GM23338 (cell line): ENCODE data around the gene RUVBL1. TPM values are rescaled to one million over a fixed set of nuclear protein-coding genes. Genes with fewer than 3 reads are reported as not detected.

Experiments used
- ATAC-seq: fragments of 200-7000 bp; cut with Tn5 transposase; 3 replicates; pipeline ENCODE4 v1.9.1; 2020
- DNase-seq: peaks from one replicate; pipeline ENCODE4 v3.0.0-alpha.2; 2015; ENCODE audit warnings: low spot score
- H2AFZ ChIP-seq: fragments of 200-600 bp; sonication (generic); 2 replicates; pipeline ENCODE4 v1.8.0; 2016; ENCODE audit warnings: antibody characterized with exemption, mild to moderate bottlenecking, moderate library complexity
- H3F3A ChIP-seq: fragments of 200-600 bp; sonication (generic); replicated peaks from 2 replicates; pipeline ENCODE4 v1.8.0; 2017; ENCODE audit warnings: antibody characterized with exemption, mixed run types, low read depth
- H3K27ac ChIP-seq: fragments of 200-600 bp; sonication (generic); 2 replicates; pipeline ENCODE4 v1.6.1; 2016; ENCODE audit warnings: low read depth
- H3K27me3 ChIP-seq: fragments of 200-600 bp; sonication (generic); 2 replicates; pipeline ENCODE4 v1.8.0; 2016; ENCODE audit warnings: mild to moderate bottlenecking, mixed run types, moderate library complexity; ENCODE audit not compliant: insufficient read depth
- H3K36me3 ChIP-seq: fragments of 200-600 bp; sonication (generic); 2 replicates; pipeline ENCODE4 v1.8.0; 2016; ENCODE audit warnings: mild to moderate bottlenecking; ENCODE audit not compliant: insufficient read depth
- H3K4me1 ChIP-seq: fragments of 200-600 bp; sonication (generic); 2 replicates; pipeline ENCODE4 v1.8.0; 2016; ENCODE audit warnings: mild to moderate bottlenecking, moderate library complexity; ENCODE audit not compliant: insufficient read depth
- H3K4me2 ChIP-seq: fragments of 200-600 bp; sonication (generic); 2 replicates; pipeline ENCODE4 v1.7.1; 2017; ENCODE audit warnings: mixed run types
- H3K4me3 ChIP-seq: fragments of 200-600 bp; sonication (generic); 2 replicates; pipeline ENCODE4 v1.6.1; 2016; ENCODE audit warnings: mixed run types
- H3K79me2 ChIP-seq: fragments of 200-600 bp; sonication (generic); replicated peaks from 2 replicates; pipeline ENCODE4 v1.8.0; 2017; ENCODE audit warnings: mild to moderate bottlenecking; ENCODE audit not compliant: insufficient read depth
- H3K9me2 ChIP-seq: fragments of 200-600 bp; sonication (generic); 2 replicates; pipeline ENCODE4 v1.8.0; 2017; ENCODE audit not compliant: insufficient read depth
- H4K20me1 ChIP-seq: fragments of 200-600 bp; sonication (generic); replicated peaks from 2 replicates; pipeline ENCODE4 v1.8.0; 2017; ENCODE audit warnings: mild to moderate bottlenecking; ENCODE audit not compliant: insufficient read depth
- H3K27ac Mint-ChIP-seq: 2 replicates; pipeline ENCODE4 v1.8.0; 2020; ENCODE audit warnings: inconsistent platforms, mild to moderate bottlenecking, moderate library complexity, mixed read lengths
- H3K27me3 Mint-ChIP-seq: 3 replicates; pipeline ENCODE4 v1.8.0; 2022; ENCODE audit warnings: low read depth, mild to moderate bottlenecking, moderate library complexity, mixed read lengths, inconsistent platforms; ENCODE audit not compliant: insufficient read depth, poor library complexity
- H3K36me3 Mint-ChIP-seq: 3 replicates; pipeline ENCODE4 v1.8.0; 2021; ENCODE audit warnings: low read depth, mild to moderate bottlenecking, inconsistent platforms, moderate library complexity, mixed read lengths
- H3K4me1 Mint-ChIP-seq: 3 replicates; pipeline ENCODE4 v1.8.0; 2020; ENCODE audit warnings: mild to moderate bottlenecking, inconsistent platforms, mixed read lengths
- H3K4me3 Mint-ChIP-seq: 3 replicates; pipeline ENCODE4 v1.8.0; 2021; ENCODE audit warnings: moderate library complexity, mild to moderate bottlenecking, inconsistent platforms, mixed read lengths
- H3K9me3 Mint-ChIP-seq: 3 replicates; pipeline ENCODE4 v1.8.0; 2020; ENCODE audit warnings: moderate library complexity, mild to moderate bottlenecking, inconsistent platforms, mixed read lengths
- EZH2 ChIP-seq: fragments of 200-600 bp; sonication (generic); IDR thresholded peaks from one replicate; pipeline ENCODE4 v1.8.0; 2017; ENCODE audit warnings: antibody characterized with exemption, mild to moderate bottlenecking, low read depth; ENCODE audit not compliant: unreplicated experiment
- EZH2phosphoT487 ChIP-seq: fragments of 200-600 bp; sonication (generic); IDR thresholded peaks from one replicate; pipeline ENCODE4 v1.8.1; 2018; ENCODE audit warnings: antibody characterized with exemption; ENCODE audit not compliant: unreplicated experiment
- NANOG ChIP-seq: IDR thresholded peaks from 2 replicates; pipeline ENCODE4 v1.6.1; 2016; ENCODE audit warnings: antibody characterized with exemption, borderline replicate concordance
- STAT1 ChIP-seq: IDR thresholded peaks from one replicate; pipeline ENCODE4 v1.6.1; 2016; ENCODE audit warnings: antibody characterized with exemption; ENCODE audit not compliant: unreplicated experiment
- ZNF114 ChIP-seq: fragments of 250-450 bp; sonication (Bioruptor Pico); IDR thresholded peaks from 2 replicates; pipeline ENCODE4 v1.5.0; 2020; ENCODE audit warnings: mild to moderate bottlenecking, moderate library complexity
- ZNF331 ChIP-seq: fragments of 250-450 bp; sonication (Bioruptor Pico); IDR thresholded peaks from 2 replicates; pipeline ENCODE4 v1.5.0; 2020; ENCODE audit warnings: low read depth, mild to moderate bottlenecking, moderate library complexity
- polyA plus RNA-seq: library from polyadenylated mRNA; unstranded; fragments of >200 nt; fragmentation: Nextera tagmentation; extraction: Ambion mirVana; gene quantifications from 2 replicates; pipeline ENCODE4 v1.2.1, GENCODE V29; 2016
- total RNA-seq: library from RNA; depleted of rRNA; stranded (reverse); fragments of >200 nt; shearing (Covaris generic); gene quantifications from 2 replicates; pipeline ENCODE4 v1.2.3, GENCODE V29; 2014
- TF ChIP-seq, protein P1 (sequence below): IDR thresholded peaks from one replicate; pipeline ENCODE4 v1.6.1; 2018; ENCODE audit warnings: antibody characterized with exemption; ENCODE audit not compliant: unreplicated experiment
- TF ChIP-seq, protein P2 (sequence below), 2 experiments: fragments of 200-600 bp in 1 of 2; sonication (generic) in 1 of 2; conservative IDR thresholded peaks; 2 replicates each; pipeline versions ENCODE4 v1.5.1 to v1.6.1; 2016 to 2017; ENCODE audit warnings: antibody characterized with exemption in 2 of 2, low read depth in 2 of 2, mild to moderate bottlenecking in 2 of 2, moderate library complexity in 1 of 2

Gene RUVBL1
- total and polyA plus RNA-seq, 2 experiments from 2014 or later: 133 to 136 TPM

DNA sequence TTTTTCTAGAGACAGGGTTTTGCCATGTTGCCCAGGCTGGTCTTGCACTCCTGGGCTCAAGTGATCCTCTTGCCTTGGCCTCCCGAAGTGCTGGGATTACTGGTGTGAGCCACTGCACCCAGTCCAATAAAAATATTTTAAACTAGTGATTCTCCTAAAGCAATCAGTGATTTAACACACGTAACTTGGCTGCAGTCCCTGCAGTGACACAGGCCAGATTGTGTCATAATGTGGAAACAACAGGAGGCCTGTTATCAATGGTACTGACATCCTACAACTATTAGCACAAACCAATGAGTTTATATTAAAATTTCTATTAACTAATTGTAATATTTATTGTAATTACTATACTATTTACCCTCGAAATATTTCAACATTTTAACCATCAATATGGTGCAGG is 73.0 kb downstream of the RUVBL1 start:
- H3K4me1 Mint-ChIP-seq: peaks cover 20% of the 10 kb centered on the region
- H3K36me3 ChIP-seq: peaks cover 18% of the 10 kb centered on the region
- H3K79me2 ChIP-seq: peaks cover 32% of the 10 kb centered on the region
- no peak overlapping the region for H3K27ac ChIP-seq
- H3K27ac Mint-ChIP-seq: no peak overlapping the region
- H3K4me3 Mint-ChIP-seq: no peak overlapping the region
- no peaks in the 10 kb centered on the region for H3F3A ChIP-seq
- peaks cover 26% of the 10 kb centered on the region for H3K36me3 Mint-ChIP-seq
- H3K9me3 Mint-ChIP-seq: no peaks in the 10 kb centered on the region
- no peaks in the 10 kb centered on the region for H3K9me2 ChIP-seq
- H2AFZ ChIP-seq: no peak overlapping the region
- H3K27me3 Mint-ChIP-seq: peaks cover 12% of the 10 kb centered on the region
- TF ChIP-seq EZH2: no peak
- TF ChIP-seq, protein P1, sequence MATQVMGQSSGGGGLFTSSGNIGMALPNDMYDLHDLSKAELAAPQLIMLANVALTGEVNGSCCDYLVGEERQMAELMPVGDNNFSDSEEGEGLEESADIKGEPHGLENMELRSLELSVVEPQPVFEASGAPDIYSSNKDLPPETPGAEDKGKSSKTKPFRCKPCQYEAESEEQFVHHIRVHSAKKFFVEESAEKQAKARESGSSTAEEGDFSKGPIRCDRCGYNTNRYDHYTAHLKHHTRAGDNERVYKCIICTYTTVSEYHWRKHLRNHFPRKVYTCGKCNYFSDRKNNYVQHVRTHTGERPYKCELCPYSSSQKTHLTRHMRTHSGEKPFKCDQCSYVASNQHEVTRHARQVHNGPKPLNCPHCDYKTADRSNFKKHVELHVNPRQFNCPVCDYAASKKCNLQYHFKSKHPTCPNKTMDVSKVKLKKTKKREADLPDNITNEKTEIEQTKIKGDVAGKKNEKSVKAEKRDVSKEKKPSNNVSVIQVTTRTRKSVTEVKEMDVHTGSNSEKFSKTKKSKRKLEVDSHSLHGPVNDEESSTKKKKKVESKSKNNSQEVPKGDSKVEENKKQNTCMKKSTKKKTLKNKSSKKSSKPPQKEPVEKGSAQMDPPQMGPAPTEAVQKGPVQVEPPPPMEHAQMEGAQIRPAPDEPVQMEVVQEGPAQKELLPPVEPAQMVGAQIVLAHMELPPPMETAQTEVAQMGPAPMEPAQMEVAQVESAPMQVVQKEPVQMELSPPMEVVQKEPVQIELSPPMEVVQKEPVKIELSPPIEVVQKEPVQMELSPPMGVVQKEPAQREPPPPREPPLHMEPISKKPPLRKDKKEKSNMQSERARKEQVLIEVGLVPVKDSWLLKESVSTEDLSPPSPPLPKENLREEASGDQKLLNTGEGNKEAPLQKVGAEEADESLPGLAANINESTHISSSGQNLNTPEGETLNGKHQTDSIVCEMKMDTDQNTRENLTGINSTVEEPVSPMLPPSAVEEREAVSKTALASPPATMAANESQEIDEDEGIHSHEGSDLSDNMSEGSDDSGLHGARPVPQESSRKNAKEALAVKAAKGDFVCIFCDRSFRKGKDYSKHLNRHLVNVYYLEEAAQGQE: no peak
- TF ChIP-seq ZNF114 (CRISPR knock-in tag): no peak
- no peak for TF ChIP-seq EZH2phosphoT487
- no peak for TF ChIP-seq STAT1
- TF ChIP-seq, protein P2, sequence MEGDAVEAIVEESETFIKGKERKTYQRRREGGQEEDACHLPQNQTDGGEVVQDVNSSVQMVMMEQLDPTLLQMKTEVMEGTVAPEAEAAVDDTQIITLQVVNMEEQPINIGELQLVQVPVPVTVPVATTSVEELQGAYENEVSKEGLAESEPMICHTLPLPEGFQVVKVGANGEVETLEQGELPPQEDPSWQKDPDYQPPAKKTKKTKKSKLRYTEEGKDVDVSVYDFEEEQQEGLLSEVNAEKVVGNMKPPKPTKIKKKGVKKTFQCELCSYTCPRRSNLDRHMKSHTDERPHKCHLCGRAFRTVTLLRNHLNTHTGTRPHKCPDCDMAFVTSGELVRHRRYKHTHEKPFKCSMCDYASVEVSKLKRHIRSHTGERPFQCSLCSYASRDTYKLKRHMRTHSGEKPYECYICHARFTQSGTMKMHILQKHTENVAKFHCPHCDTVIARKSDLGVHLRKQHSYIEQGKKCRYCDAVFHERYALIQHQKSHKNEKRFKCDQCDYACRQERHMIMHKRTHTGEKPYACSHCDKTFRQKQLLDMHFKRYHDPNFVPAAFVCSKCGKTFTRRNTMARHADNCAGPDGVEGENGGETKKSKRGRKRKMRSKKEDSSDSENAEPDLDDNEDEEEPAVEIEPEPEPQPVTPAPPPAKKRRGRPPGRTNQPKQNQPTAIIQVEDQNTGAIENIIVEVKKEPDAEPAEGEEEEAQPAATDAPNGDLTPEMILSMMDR (conservative IDR thresholded peaks at IDR 0.05; ENCODE audit: low read depth in 2 of 2): no peak
- no peak for TF ChIP-seq ZNF331 (CRISPR knock-in tag)
- 0 out of 2 replicates have a peak, but pooled peaks cover 6% of the 10 kb centered on the region for H3K27me3 ChIP-seq
- no peak for DNase-seq
- no peak for ATAC-seq
- H3K4me2 ChIP-seq: no peak overlapping the region
- peaks cover 15% of the 10 kb centered on the region for H3K4me1 ChIP-seq
- peaks cover 16% of the 10 kb centered on the region for H4K20me1 ChIP-seq
- H3K4me3 ChIP-seq: no peak overlapping the region

DNA sequence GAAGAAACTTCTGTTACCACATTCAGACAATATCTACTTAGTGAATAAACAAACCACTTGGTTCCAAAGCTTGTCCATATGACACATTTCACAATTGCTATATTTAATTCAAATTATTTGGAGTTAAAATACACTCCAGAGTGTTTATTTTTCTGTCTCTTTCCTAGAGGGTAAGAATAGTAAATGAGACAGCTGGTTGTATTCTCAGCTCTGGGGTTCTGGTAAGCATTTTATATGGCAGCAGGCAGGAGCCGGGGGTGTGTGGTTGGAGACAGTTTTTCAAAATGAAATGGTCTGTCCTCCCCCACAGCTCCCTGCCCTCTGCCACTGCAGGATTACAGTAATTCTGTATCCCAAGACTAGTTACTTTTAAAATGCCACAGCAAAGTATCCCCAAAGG is 82.3 kb downstream of the RUVBL1 start:
- no peaks in the 10 kb centered on the region for H3F3A ChIP-seq
- peaks cover 6% of the 10 kb centered on the region for H3K27me3 Mint-ChIP-seq
- no peaks in the 10 kb centered on the region for H3K27me3 ChIP-seq
- H4K20me1 ChIP-seq: no peaks in the 10 kb centered on the region
- H2AFZ ChIP-seq: no peak overlapping the region
- no peaks in the 10 kb centered on the region for H3K9me3 Mint-ChIP-seq
- no peaks in the 10 kb centered on the region for H3K79me2 ChIP-seq
- no peaks in the 10 kb centered on the region for H3K36me3 Mint-ChIP-seq
- no peak overlapping the region for H3K4me2 ChIP-seq
- ATAC-seq (no peak), DNase-seq (no peak)
- H3K36me3 ChIP-seq: no peaks in the 10 kb centered on the region
- no peaks in the 10 kb centered on the region for H3K4me1 ChIP-seq
- no peak overlapping the region for H3K4me3 Mint-ChIP-seq
- no peak overlapping the region for H3K27ac Mint-ChIP-seq
- H3K4me1 Mint-ChIP-seq: no peaks in the 10 kb centered on the region
- no peak overlapping the region for H3K27ac ChIP-seq
- no peaks in the 10 kb centered on the region for H3K9me2 ChIP-seq
- no peak overlapping the region for H3K4me3 ChIP-seq
- no peak for TF ChIP-seq ZNF114 (CRISPR knock-in tag)
- TF ChIP-seq, protein P2 (conservative IDR thresholded peaks at IDR 0.05; ENCODE audit: low read depth in 2 of 2): no peak
- no peak for TF ChIP-seq NANOG
- no peak for TF ChIP-seq ZNF331 (CRISPR knock-in tag)
- TF ChIP-seq STAT1: no peak
- no peak for TF ChIP-seq EZH2
